WERI-Rb-1 (cell line): Measurements from ENCODE around the gene VGLL3.

Experiments used
- DNase-seq: peaks from one replicate; pipeline ENCODE4 v3.0.0-alpha.2; 2020
- H3K27ac ChIP-seq: fragments of 250-450 bp; sonication (Bioruptor Pico); 2 replicates; pipeline ENCODE4 v1.5.1; 2020; ENCODE audit warnings: mild to moderate bottlenecking, moderate library complexity
- H3K27me3 ChIP-seq: fragments of 250-450 bp; sonication (Bioruptor Pico); 2 replicates; pipeline ENCODE4 v1.5.1; 2021; ENCODE audit warnings: mild to moderate bottlenecking, low read depth, moderate library complexity; ENCODE audit not compliant: insufficient read depth, severe bottlenecking
- H3K36me3 ChIP-seq: fragments of 250-450 bp; sonication (Bioruptor Pico); 2 replicates; pipeline ENCODE4 v1.5.1; 2020; ENCODE audit warnings: mild to moderate bottlenecking, moderate library complexity
- H3K4me3 ChIP-seq: 2 replicates; pipeline ENCODE4 v1.5.1; 2011; ENCODE audit warnings: low read depth, mild to moderate bottlenecking, control low read depth, low read length
- H3K9me3 ChIP-seq: fragments of 250-450 bp; sonication (Bioruptor Pico); 2 replicates; pipeline ENCODE4 v1.5.1; 2021; ENCODE audit warnings: mild to moderate bottlenecking, moderate library complexity; ENCODE audit not compliant: severe bottlenecking
- CTCF ChIP-seq: IDR thresholded peaks from 2 replicates; pipeline ENCODE4 v1.5.1; 2011; ENCODE audit warnings: low read depth, mild to moderate bottlenecking, control low read depth, inconsistent platforms, low read length

Gene VGLL3

GRCh38 chr3:86938416-86939105, 52.4 kb downstream of the VGLL3 start:
- Histone ChIP-seq H3K4me3 (no peak overlapping the region), H3K27me3 (no peaks in the 10 kb centered on the region), H3K36me3 (no peaks in the 10 kb centered on the region), H3K9me3 (no peaks in the 10 kb centered on the region), H3K27ac (no peak overlapping the region)
- TF ChIP-seq CTCF, result no peak
- no peak for DNase-seq

DNA sequence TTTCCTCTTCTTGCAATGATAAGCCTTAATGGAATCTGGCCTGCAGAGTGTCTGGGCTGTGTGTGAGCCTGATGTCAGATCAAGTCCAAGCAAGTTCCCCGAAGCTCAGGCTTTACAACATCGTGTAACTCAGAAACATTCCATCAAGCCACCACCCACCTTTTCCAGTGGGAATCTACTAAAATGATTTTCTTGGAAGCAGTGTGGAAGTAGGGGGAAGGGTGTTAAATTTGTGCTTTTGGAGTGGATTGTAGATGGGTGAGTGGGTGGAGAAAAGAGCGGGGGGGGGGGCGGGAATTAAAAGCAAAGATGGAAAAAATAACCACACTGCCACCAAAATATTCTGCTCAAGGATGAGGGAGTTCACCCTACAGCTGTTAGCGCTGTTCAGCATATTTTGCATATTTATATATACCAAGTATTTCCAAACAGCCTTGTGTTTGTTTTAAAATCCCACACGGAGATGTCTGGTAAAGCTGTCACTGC, 53.6 kb downstream of the VGLL3 start:
- H3K9me3 ChIP-seq, result no peaks in the 10 kb centered on the region
- no peaks in the 10 kb centered on the region for H3K27me3 ChIP-seq
- TF ChIP-seq CTCF, result no peak
- H3K4me3 ChIP-seq, result no peak overlapping the region
- no peak overlapping the region for H3K27ac ChIP-seq
- H3K36me3 ChIP-seq, result no peaks in the 10 kb centered on the region
- DNase-seq, result no peak

GRCh38 chr3:86934851-86935250, 56.1 kb downstream of the VGLL3 start:
- no peak for TF ChIP-seq CTCF
- no peak for DNase-seq

GRCh38 chr3:86930831-86931230, 60.1 kb downstream of the VGLL3 start:
- no peak for TF ChIP-seq CTCF
- DNase-seq, result no peak
- Histone ChIP-seq H3K4me3 (no peak overlapping the region), H3K36me3 (no peaks in the 10 kb centered on the region), H3K27me3 (no peaks in the 10 kb centered on the region), H3K9me3 (no peaks in the 10 kb centered on the region), H3K27ac (no peak overlapping the region)

More at GRCh38 chr3:86934851-86935250, 56.1 kb downstream of the VGLL3 start:
- H3K4me3 ChIP-seq, result no peak overlapping the region
- H3K9me3 ChIP-seq, result no peaks in the 10 kb centered on the region
- no peaks in the 10 kb centered on the region for H3K27me3 ChIP-seq
- H3K36me3 ChIP-seq, result no peaks in the 10 kb centered on the region
- H3K27ac ChIP-seq, result no peak overlapping the region

DNA sequence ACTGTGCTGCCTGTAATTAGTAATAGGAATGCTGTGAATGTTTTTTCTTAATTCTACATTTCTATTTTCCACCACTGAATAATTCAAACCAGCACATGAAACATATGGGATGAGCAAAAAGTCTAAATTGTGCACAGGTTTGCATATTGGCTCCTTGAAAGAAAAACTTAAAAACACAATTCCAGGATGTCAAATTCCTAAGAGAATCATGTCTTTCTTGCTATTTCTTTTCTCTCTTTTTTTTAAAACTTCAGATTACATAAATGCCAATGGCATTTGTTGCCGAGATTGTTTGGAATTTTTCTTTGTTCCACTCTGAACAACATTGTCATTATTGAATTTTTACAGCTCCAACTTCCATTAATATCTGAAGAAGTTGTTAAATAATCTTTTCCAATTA, 60.8 kb downstream of the VGLL3 start:
- Histone ChIP-seq H3K9me3 (no peaks in the 10 kb centered on the region), H3K4me3 (no peak overlapping the region), H3K27ac (no peak overlapping the region), H3K36me3 (no peaks in the 10 kb centered on the region), H3K27me3 (no peaks in the 10 kb centered on the region)
- no peak for DNase-seq
- TF ChIP-seq CTCF, result no peak

DNA sequence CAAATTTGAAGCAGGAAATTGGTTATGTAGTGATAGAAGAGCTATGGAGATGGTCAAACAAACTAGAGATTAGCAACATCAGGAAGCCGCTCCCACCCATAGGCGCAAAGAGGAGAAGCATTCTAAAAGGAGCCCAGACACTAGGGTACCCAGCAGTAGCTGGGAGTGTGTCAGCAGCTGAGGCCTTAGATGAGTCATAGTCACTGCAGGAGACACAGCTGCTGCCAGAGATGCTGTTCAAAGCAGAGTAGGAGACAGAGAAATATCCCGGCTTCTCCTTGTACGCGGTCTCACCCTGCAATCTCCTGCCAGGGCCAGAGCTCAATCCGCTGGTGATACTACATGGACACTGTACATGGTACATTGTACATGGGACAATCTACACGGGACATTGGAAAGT, 61.9 kb downstream of the VGLL3 start:
- no peak for DNase-seq
- Histone ChIP-seq H3K36me3 (no peaks in the 10 kb centered on the region), H3K27me3 (no peaks in the 10 kb centered on the region), H3K9me3 (no peaks in the 10 kb centered on the region), H3K4me3 (no peak overlapping the region), H3K27ac (no peak overlapping the region)
- TF ChIP-seq CTCF, result no peak
